Measurements from ENCODE around the gene ANAPC1. TPM values are rescaled to one million over a fixed set of nuclear protein-coding genes. Genes with fewer than 3 reads are reported as not detected.

ANAPC1 gene
- total RNA-seq, 2 donors from 2014 or later = 33.6 to 45.6 TPM

DNA sequence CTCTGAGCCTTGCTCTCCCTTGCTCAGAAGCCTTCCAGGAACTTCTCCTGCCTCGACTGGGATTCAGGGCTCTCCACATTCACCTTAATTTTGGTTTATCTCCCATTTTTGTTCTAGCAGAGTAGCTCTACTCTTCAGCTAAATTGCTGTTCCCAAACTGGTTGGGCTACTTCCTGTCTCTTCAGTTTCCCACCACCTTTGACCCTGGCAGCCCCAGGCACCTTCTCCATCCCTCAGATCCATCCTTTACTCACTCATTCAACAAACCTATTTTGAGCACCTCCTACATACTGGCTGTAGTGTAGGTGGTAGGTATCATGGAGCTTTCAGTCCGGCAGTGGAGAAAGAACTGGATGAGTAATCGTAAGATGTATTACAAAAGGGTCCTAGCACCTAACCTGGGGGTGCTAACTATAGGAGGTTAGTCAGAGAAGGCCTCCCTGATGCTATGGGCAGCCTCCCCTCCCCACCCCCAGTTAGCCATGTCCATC, 40.7 kb upstream of the ANAPC1 start:
- DNase-seq (ENCODE audit: low spot score) (no peak), ATAC-seq (ENCODE audit: insufficient number of reproducible peaks, low FRiP score, low read depth) (no peak)
- TF ChIP-seq, protein P1, sequence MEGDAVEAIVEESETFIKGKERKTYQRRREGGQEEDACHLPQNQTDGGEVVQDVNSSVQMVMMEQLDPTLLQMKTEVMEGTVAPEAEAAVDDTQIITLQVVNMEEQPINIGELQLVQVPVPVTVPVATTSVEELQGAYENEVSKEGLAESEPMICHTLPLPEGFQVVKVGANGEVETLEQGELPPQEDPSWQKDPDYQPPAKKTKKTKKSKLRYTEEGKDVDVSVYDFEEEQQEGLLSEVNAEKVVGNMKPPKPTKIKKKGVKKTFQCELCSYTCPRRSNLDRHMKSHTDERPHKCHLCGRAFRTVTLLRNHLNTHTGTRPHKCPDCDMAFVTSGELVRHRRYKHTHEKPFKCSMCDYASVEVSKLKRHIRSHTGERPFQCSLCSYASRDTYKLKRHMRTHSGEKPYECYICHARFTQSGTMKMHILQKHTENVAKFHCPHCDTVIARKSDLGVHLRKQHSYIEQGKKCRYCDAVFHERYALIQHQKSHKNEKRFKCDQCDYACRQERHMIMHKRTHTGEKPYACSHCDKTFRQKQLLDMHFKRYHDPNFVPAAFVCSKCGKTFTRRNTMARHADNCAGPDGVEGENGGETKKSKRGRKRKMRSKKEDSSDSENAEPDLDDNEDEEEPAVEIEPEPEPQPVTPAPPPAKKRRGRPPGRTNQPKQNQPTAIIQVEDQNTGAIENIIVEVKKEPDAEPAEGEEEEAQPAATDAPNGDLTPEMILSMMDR (IDR thresholded peaks at IDR 0.05) = no peak
- Histone ChIP-seq H3K4me1 (ENCODE audit: control insufficient read depth in 1 of 2, low read depth in 2 of 2) (peaks cover 0 to 17% of the 10 kb centered on the region in 2 donors), H3K36me3 (peaks cover 5% of the 10 kb centered on the region), H3K27me3 (replicated peaks; ENCODE audit: insufficient read depth) (no peaks in the 10 kb centered on the region), H3K9me3 (no peaks in the 10 kb centered on the region), H3K27ac (no peak overlapping the region), H3K4me3 (no peak overlapping the region)

DNA sequence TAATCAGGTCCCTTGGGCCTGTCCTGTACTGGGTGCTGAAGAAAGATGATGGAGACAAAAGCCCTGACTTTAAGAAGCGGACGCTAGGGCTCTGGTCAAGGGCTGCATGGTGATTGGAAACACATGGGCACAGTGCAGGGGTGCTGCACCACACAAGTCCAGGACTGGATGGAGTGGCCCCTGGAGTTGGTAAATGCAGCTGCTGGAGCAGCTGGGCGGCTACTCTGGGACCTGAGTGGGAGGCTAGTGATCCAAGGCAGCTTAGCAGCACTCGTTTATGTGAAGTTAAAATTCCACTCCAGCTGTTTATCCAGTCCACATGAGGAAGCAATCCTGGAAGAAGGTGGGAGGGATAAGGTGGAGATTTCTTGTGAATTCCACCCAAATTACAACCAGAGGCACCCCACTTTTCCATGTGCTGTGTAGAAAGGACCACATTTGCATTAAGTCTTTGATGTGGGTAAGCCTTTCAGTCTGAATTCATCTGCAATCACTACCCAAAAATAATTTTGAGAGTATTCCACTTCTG, 39.3 kb upstream of the ANAPC1 start:
- ATAC-seq (ENCODE audit: insufficient number of reproducible peaks, low FRiP score, low read depth) = no peak
- Histone ChIP-seq H3K4me3 (no peak overlapping the region), H3K36me3 (no peaks in the 10 kb centered on the region), H3K27me3 (replicated peaks; ENCODE audit: insufficient read depth) (no peaks in the 10 kb centered on the region), H3K27ac (no peak overlapping the region), H3K4me1 (ENCODE audit: control insufficient read depth in 1 of 2, low read depth in 2 of 2) (peaks cover 0 to 20% of the 10 kb centered on the region in 2 donors), H3K9me3 (no peaks in the 10 kb centered on the region)
- TF ChIP-seq, protein P1 (IDR thresholded peaks at IDR 0.05) = no peak
- DNase-seq (ENCODE audit: low spot score) = no peak

- ATAC-seq (ENCODE audit: insufficient number of reproducible peaks, low FRiP score, low read depth) (no peak), DNase-seq (ENCODE audit: low spot score) (no peak)
- no peaks in the 10 kb centered on the region for H3K27me3 ChIP-seq (replicated peaks; ENCODE audit: insufficient read depth)
- H3K27ac ChIP-seq = no peak overlapping the region
- peaks cover 0 to 7% of the 10 kb centered on the region in 2 donors for H3K4me1 ChIP-seq (ENCODE audit: control insufficient read depth in 1 of 2, low read depth in 2 of 2)
- no peaks in the 10 kb centered on the region for H3K9me3 ChIP-seq
- TF ChIP-seq, protein P1 (IDR thresholded peaks at IDR 0.05) = no peak
- no peaks in the 10 kb centered on the region for H3K36me3 ChIP-seq
- H3K4me3 ChIP-seq = no peak overlapping the region
These were observed 36.0 kb upstream of the ANAPC1 start for GRCh38 chr2:111919794-111920608.

DNA sequence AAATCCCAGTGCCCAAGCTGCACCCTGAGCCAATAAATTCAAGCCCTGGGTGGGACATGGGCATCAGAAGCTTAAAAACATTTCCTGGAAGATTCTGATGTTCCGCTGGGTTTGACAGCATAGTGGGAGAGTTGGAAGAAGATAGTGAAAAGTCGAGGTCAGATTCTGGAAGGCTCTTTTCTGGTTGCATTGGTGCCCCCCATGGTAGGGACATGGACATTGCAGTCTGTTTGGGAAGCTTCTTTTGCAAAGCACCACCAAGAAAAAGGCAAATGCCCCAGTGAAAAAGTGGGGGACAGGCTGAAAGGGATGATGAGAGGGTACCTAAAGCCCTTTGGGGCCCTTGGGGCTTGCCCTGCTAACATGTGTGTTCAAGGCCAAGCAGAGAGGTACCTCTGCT, 35.4 kb upstream of the ANAPC1 start:
- Histone ChIP-seq H3K27ac (no peak overlapping the region), H3K9me3 (no peaks in the 10 kb centered on the region), H3K4me3 (no peak overlapping the region), H3K27me3 (replicated peaks; ENCODE audit: insufficient read depth) (no peaks in the 10 kb centered on the region), H3K4me1 (ENCODE audit: control insufficient read depth in 1 of 2, low read depth in 2 of 2) (peaks cover 0 to 7% of the 10 kb centered on the region in 2 donors), H3K36me3 (no peaks in the 10 kb centered on the region)
- no peak for DNase-seq (ENCODE audit: low spot score)
- ATAC-seq (ENCODE audit: insufficient number of reproducible peaks, low FRiP score, low read depth) = no peak
- TF ChIP-seq, protein P1 (IDR thresholded peaks at IDR 0.05) = no peak

DNA sequence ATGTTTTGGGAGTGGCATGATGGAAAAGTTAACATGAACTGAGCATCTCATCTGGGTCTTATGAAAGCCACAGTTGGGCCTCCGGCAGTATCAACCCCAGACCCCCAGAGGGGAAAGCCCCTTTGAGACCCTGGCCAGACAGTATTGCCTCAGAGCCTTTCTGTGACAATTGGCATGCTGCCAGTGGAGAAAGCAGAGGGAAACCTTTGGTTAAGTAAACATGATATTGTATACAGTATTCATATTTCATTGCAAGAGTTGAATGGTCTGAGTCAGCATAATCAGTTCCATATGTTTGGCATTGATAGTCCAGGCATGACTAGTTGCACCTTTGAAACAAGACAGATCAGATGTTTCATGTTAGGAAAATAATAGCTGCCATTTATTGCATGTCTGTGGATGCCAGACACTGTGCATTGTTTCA, 34.4 kb upstream of the ANAPC1 start:
- no peaks in the 10 kb centered on the region for H3K9me3 ChIP-seq
- no peaks in the 10 kb centered on the region for H3K36me3 ChIP-seq
- ATAC-seq (ENCODE audit: insufficient number of reproducible peaks, low FRiP score, low read depth) (no peak), DNase-seq (ENCODE audit: low spot score) (no peak)
- H3K4me3 ChIP-seq = no peak overlapping the region
- TF ChIP-seq, protein P1 (IDR thresholded peaks at IDR 0.05) = no peak
- H3K27ac ChIP-seq = no peak overlapping the region
- H3K27me3 ChIP-seq (replicated peaks; ENCODE audit: insufficient read depth) = no peaks in the 10 kb centered on the region
- peaks cover 0 to 7% of the 10 kb centered on the region in 2 donors for H3K4me1 ChIP-seq (ENCODE audit: control insufficient read depth in 1 of 2, low read depth in 2 of 2)

Data from thoracic aorta (tissue), 2 donors.